SKM-1 treated with dmso at 0.1 percent for 144 hours (cell line): ENCODE results near the gene MUCL3.
"Not testable (repeated sequence)": the region's sequence is repeated elsewhere in the genome, so short reads cannot be mapped to it uniquely, and the experiment has no call there.

Experiments used
- DNase-seq: peaks from one replicate; lab custom pipeline; 2025; ENCODE audit not compliant: unreplicated experiment; lab: John Stamatoyannopoulos, UW

The MUCL3 gene

GRCh38 chr6:30912746-30913520 is 27.8 kb upstream of the MUCL3 start:
- no peak for DNase-seq

- no peak for DNase-seq
Measured at GRCh38 chr6:30913721-30914075, 27.1 kb upstream of the MUCL3 start.

GRCh38 chr6:30914076-30914853 is 26.5 kb upstream of the MUCL3 start, which contains the start of gene VARS2:
VARS2 (plus strand) TSS chr6:30914238; CDS start chr6:30914837, 599 bp downstream.
- peak; percentile 70 for DNase-seq

GRCh38 chr6:30914854-30915590 is 25.8 kb upstream of the MUCL3 start:
- no peak for DNase-seq

- peak; percentile 53 for DNase-seq
Measured at GRCh38 chr6:30915591-30915946, 25.2 kb upstream of the MUCL3 start.

GRCh38 chr6:30917041-30917440 is 23.7 kb upstream of the MUCL3 start:
- no peak for DNase-seq

- no peak for DNase-seq
Measured at GRCh38 chr6:30917487-30917886, 23.3 kb upstream of the MUCL3 start.

GRCh38 chr6:30918670-30919069 is 22.1 kb upstream of the MUCL3 start:
- DNase-seq: no peak

- no peak for DNase-seq
Measured at GRCh38 chr6:30922447-30922852, 18.3 kb upstream of the MUCL3 start.

- not testable (repeated sequence) for DNase-seq
Measured at GRCh38 chr6:30924040-30924627, 16.6 kb upstream of the MUCL3 start.

GRCh38 chr6:30926644-30927043 is 14.1 kb upstream of the MUCL3 start:
- DNase-seq: no peak

GRCh38 chr6:30927080-30927479 is 13.7 kb upstream of the MUCL3 start:
- not testable (repeated sequence) for DNase-seq

GRCh38 chr6:30928677-30929076 is 12.1 kb upstream of the MUCL3 start:
- DNase-seq: no peak

GRCh38 chr6:30930506-30930905 is 10.3 kb upstream of the MUCL3 start:
- no peak for DNase-seq

GRCh38 chr6:30931272-30931671 is 9.5 kb upstream of the MUCL3 start:
- no peak for DNase-seq

GRCh38 chr6:30931969-30932645 is 8.7 kb upstream of the MUCL3 start, which contains the start of gene SFTA2:
SFTA2 (minus strand) TSS chr6:30932170; CDS start chr6:30932096, 74 bp downstream.
- DNase-seq: no peak

- no peak for DNase-seq
Measured at GRCh38 chr6:30932665-30933365, 8.0 kb upstream of the MUCL3 start.

GRCh38 chr6:30935018-30935417 is 5.8 kb upstream of the MUCL3 start:
- DNase-seq: no peak

GRCh38 chr6:30937265-30937664 is 3.5 kb upstream of the MUCL3 start:
- no peak for DNase-seq

- no peak for DNase-seq
Measured at GRCh38 chr6:30938730-30939129, 2.0 kb upstream of the MUCL3 start.
